PC-3 (cell line): ENCODE data around the gene SH3RF1. TPM values are rescaled to one million over a fixed set of nuclear protein-coding genes. Genes with fewer than 3 reads are reported as not detected.

Source experiments
- ATAC-seq: fragments of 200-7000 bp; cut with Tn5 transposase; 2 replicates; pipeline ENCODE4 v1.9.1; 2020; ENCODE audit warnings: mild to moderate bottlenecking, moderate library complexity
- BruUV-seq: library from RNA; stranded (reverse); fragments of 400-500 nt; replicated peaks from 2 replicates; lab custom pipeline; 2021; lab: Mats Ljungman, UMichigan
- CTCF ChIA-PET: fragments of 300-600 bp; sonication (Branson Sonifier 250); formaldehyde crosslinking; loops from one replicate; lab custom pipeline; 2022; ENCODE audit warnings: antibody characterized with exemption; lab: Charles Lee
- POLR2A ChIA-PET: fragments of 300-600 bp; sonication (Branson Sonifier 250); formaldehyde crosslinking; loops from one replicate; lab custom pipeline; 2022; ENCODE audit warnings: antibody characterized with exemption; ENCODE audit not compliant: unreplicated experiment; lab: Charles Lee
- DNase-seq: peaks from one replicate; pipeline ENCODE4 v3.0.0-alpha.2; 2015
- H2AFZ ChIP-seq: fragments of 300-600 bp; sonication (generic); 2 replicates; pipeline ENCODE4 v1.6.0; 2016; ENCODE audit warnings: antibody characterized with exemption, low read length
- H3F3A ChIP-seq: fragments of 300-600 bp; sonication (generic); one replicate; pipeline ENCODE4 v1.6.0; 2017; ENCODE audit warnings: antibody characterized with exemption, low read length, control low read depth, mild to moderate bottlenecking; ENCODE audit not compliant: unreplicated experiment
- H3K27ac ChIP-seq: fragments of 300-600 bp; sonication (generic); 2 replicates; pipeline ENCODE4 v1.5.1; 2016; ENCODE audit warnings: mild to moderate bottlenecking, low read length
- H3K27me3 ChIP-seq: fragments of 300-600 bp; sonication (generic); 2 replicates; pipeline ENCODE4 v1.6.1; 2016; ENCODE audit warnings: low read length, mixed read lengths
- H3K36me3 ChIP-seq: fragments of 300-600 bp; sonication (generic); 2 replicates; pipeline ENCODE4 v1.6.1; 2016; ENCODE audit warnings: low read depth, mixed run types, low read length, mixed read lengths
- H3K4me1 ChIP-seq: fragments of 300-600 bp; sonication (generic); 2 replicates; pipeline ENCODE4 v1.5.1; 2016; ENCODE audit warnings: low read length; ENCODE audit not compliant: insufficient read depth
- H3K4me2 ChIP-seq: fragments of 300-600 bp; sonication (generic); 2 replicates; pipeline ENCODE4 v1.6.0; 2016; ENCODE audit warnings: low read length
- H3K4me3 ChIP-seq: fragments of 300-600 bp; sonication (generic); 2 replicates; pipeline ENCODE4 v1.5.1; 2016; ENCODE audit warnings: mild to moderate bottlenecking, low read length, mixed read lengths
- H3K79me2 ChIP-seq: fragments of 300-600 bp; sonication (generic); 2 replicates; pipeline ENCODE4 v1.6.1; 2017; ENCODE audit warnings: low read length, mixed read lengths
- H3K9ac ChIP-seq: fragments of 300-600 bp; sonication (generic); 2 replicates; pipeline ENCODE4 v1.6.0; 2016; ENCODE audit warnings: mild to moderate bottlenecking, low read length
- H3K9me2 ChIP-seq: fragments of 300-600 bp; sonication (generic); replicated peaks from 2 replicates; pipeline ENCODE4 v1.6.1; 2016; ENCODE audit warnings: mixed run types, low read length, mixed read lengths
- H3K9me3 ChIP-seq: fragments of 300-600 bp; sonication (generic); 2 replicates; pipeline ENCODE4 v1.6.1; 2016; ENCODE audit warnings: low read length, mixed read lengths
- H4K20me1 ChIP-seq: fragments of 300-600 bp; sonication (generic); 2 replicates; pipeline ENCODE4 v1.6.1; 2016; ENCODE audit warnings: low read length, mixed read lengths
- CTCF ChIP-seq: fragments of 300-600 bp; sonication (generic); conservative IDR thresholded peaks from 2 replicates; pipeline ENCODE4 v1.5.1; 2017; ENCODE audit warnings: antibody characterized with exemption, low read depth, mild to moderate bottlenecking, low read length
- EZH2 ChIP-seq: fragments of 300-600 bp; sonication (generic); IDR thresholded peaks from one replicate; pipeline ENCODE4 v1.6.1; 2017; ENCODE audit warnings: antibody characterized with exemption, mild to moderate bottlenecking, low read length; ENCODE audit not compliant: unreplicated experiment
- EZH2phosphoT487 ChIP-seq: fragments of 300-600 bp; sonication (generic); IDR thresholded peaks from 2 replicates; pipeline ENCODE4 v1.6.1; 2018; ENCODE audit warnings: mild to moderate bottlenecking, antibody characterized with exemption, low read length, borderline replicate concordance
- intact Hi-C: fragments of 100-400 bp; cut with micrococcal nuclease; formaldehyde crosslinking; loops from 2 replicates; pipeline ENCODE4 v1.9.0; 2023
- total RNA-seq: library from RNA; depleted of rRNA; stranded (reverse); fragments of >200 nt; gene quantifications from 2 replicates; pipeline ENCODE4 v1.2.3, GENCODE V29; 2014

SH3RF1 gene
- total RNA-seq, 1 experiment from 2014 or later = 21.0 TPM

DNA sequence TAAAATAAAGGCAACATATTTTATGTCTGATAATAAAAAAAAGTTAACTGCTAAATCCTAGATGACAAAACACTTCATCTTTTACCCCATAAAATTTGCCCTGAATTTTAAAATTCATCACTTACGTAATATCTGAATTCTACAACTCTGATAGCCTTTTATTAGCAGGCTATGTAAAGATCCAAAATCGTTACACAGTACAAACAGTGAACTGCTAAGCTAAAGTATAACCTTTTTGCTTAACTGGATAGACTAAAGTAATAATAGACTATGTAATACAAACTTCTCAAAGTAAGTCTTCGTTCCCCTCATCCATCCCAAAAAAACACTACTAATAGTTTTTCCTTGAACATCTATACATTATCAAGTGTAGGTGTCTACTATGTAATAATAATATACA lies 49.1 kb downstream of the SH3RF1 start:
- no TSS peak for BruUV-seq
- H3K27ac ChIP-seq = no peak overlapping the region
- peaks cover 29% of the 10 kb centered on the region for H3K4me1 ChIP-seq
- no peaks in the 10 kb centered on the region for H4K20me1 ChIP-seq
- H3K9me3 ChIP-seq = no peaks in the 10 kb centered on the region
- ChIA-PET CTCF (no interaction called here), POLR2A (no interaction called here)
- H3K27me3 ChIP-seq = no peaks in the 10 kb centered on the region
- no peak for TF ChIP-seq CTCF
- intact Hi-C loops = loop anchor here (10.0 kb wide), 1 partner anchor 107 kb away; no protein-coding TSS in a partner anchor
- ATAC-seq = no peak
- peaks cover 19% of the 10 kb centered on the region; the same call in 1 of the 2 replicates for H3K36me3 ChIP-seq
- H3F3A ChIP-seq = peaks cover 10% of the 10 kb centered on the region
- no peaks in the 10 kb centered on the region for H3K9me2 ChIP-seq
- H3K4me2 ChIP-seq = no peak overlapping the region
- peaks cover 85% of the 10 kb centered on the region for H3K79me2 ChIP-seq
- no peak overlapping the region for H3K4me3 ChIP-seq
- H2AFZ ChIP-seq = no peak overlapping the region
- H3K9ac ChIP-seq = no peak overlapping the region
- no peak for DNase-seq

DNA sequence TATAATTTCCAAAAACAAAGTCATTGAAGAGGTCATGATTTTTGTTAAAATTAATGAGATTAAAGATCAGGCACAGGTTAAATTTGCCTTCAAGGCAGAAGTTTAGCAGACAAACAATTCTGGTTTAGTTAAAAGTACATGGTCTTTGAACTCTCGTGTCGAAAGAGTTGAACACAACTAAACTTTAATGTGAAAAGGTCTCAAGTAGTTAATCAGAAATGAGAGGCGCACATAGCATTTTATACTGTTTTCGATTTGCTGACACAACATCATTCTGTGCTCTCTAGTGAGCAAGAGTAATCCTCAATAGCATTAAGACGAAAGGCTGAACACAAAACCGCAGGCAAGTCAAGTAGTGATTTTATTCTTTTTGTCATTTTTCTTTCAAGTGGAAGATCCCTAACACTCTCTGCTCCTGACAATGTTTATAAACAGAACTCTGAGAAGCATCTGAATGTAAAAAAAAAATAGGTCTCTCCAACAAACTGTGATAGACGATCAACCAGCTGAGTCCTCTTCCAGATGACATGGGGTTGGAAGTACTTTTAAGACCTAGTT lies 49.8 kb downstream of the SH3RF1 start:
- no TSS peak for BruUV-seq
- Histone ChIP-seq H4K20me1 (no peaks in the 10 kb centered on the region), H3K27me3 (no peaks in the 10 kb centered on the region), H3K79me2 (peaks cover 83% of the 10 kb centered on the region), H3F3A (peaks cover 4% of the 10 kb centered on the region), H3K36me3 (peaks cover 12% of the 10 kb centered on the region; the same call in 1 of the 2 replicates), H3K9me3 (no peaks in the 10 kb centered on the region), H3K9ac (no peak overlapping the region), H3K4me3 (no peak overlapping the region), H2AFZ (no peak overlapping the region), H3K4me1 (peaks cover 22% of the 10 kb centered on the region), H3K4me2 (no peak overlapping the region), H3K9me2 (no peaks in the 10 kb centered on the region), H3K27ac (no peak overlapping the region)
- no peak for ATAC-seq
- ChIA-PET POLR2A (no interaction called here), CTCF (no interaction called here)
- TF ChIP-seq EZH2phosphoT487 = no peak
- no peak for TF ChIP-seq EZH2
- no peak for TF ChIP-seq CTCF
- intact Hi-C loops = loop anchor here (10.0 kb wide), 1 partner anchor 106 kb away; no protein-coding TSS in a partner anchor
- no peak for DNase-seq

DNA sequence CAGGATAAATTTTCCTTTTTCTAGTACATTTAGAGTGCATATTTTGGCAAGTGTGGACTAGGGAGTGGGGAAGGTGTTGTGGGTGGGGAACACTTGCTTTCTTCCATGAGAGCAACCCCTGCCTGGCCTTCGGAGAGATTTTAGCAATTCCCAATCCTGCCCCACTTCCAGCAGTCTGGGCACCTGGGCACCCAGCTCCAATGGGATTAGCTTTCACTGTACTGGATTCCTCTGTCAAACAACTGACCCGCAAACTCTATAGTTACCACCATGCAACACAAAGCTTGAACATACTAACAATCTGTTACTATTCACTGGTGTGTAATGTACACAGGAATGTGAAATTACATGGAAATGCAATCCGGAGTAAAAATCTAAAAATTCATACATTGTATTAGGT lies 50.3 kb downstream of the SH3RF1 start:
- no peak overlapping the region for H3K4me2 ChIP-seq
- no peak for ATAC-seq

More for the DNA sequence above, 50.3 kb downstream of the SH3RF1 start:
- Histone ChIP-seq H3F3A (no peaks in the 10 kb centered on the region), H3K4me3 (no peak overlapping the region), H3K36me3 (peaks cover 14% of the 10 kb centered on the region), H3K27me3 (no peaks in the 10 kb centered on the region), H3K9ac (no peak overlapping the region), H3K9me3 (no peaks in the 10 kb centered on the region), H3K27ac (no peak overlapping the region), H4K20me1 (no peaks in the 10 kb centered on the region), H3K4me1 (peaks cover 17% of the 10 kb centered on the region), H2AFZ (no peak overlapping the region), H3K9me2 (no peaks in the 10 kb centered on the region), H3K79me2 (peaks cover 85% of the 10 kb centered on the region)
- no TSS peak for BruUV-seq
- no peak for DNase-seq
- TF ChIP-seq EZH2phosphoT487 (no peak), EZH2 (no peak), CTCF (no peak)
- ChIA-PET CTCF (no interaction called here), POLR2A (no interaction called here)
- intact Hi-C loops = loop anchor here (10.0 kb wide), 1 partner anchor 106 kb away; no protein-coding TSS in a partner anchor
